WTC11 (cell line): Measurements from ENCODE around the gene HES5. TPM values are rescaled to one million over a fixed set of nuclear protein-coding genes. Genes with fewer than 3 reads are reported as not detected.

Experiments used
- ATAC-seq: fragments of 200-7000 bp; cut with Tn5 transposase; 2 replicates; pipeline ENCODE4 v1.10.0; 2021; ENCODE audit warnings: mild to moderate bottlenecking, moderate library complexity
- CTCF ChIA-PET: fragments of 300-600 bp; sonication (Branson Sonifier 250); formaldehyde crosslinking; loops from one replicate; lab custom pipeline; 2021; ENCODE audit warnings: antibody characterized with exemption; lab: Charles Lee
- POLR2A ChIA-PET: fragments of 350-600 bp; sonication (Branson Sonifier 250); formaldehyde crosslinking; loops from one replicate; lab custom pipeline; 2021; ENCODE audit warnings: antibody characterized with exemption; lab: Charles Lee
- DNase-seq: peaks from one replicate; pipeline ENCODE4 v3.0.0; 2021; ENCODE audit warnings: low spot score
- H3K27ac Mint-ChIP-seq: 2 replicates; pipeline ENCODE4 v1.8.0; 2021; ENCODE audit warnings: mixed read lengths
- H3K27me3 Mint-ChIP-seq: 2 replicates; pipeline ENCODE4 v1.8.0; 2021; ENCODE audit warnings: low read depth, mild to moderate bottlenecking, moderate library complexity, mixed read lengths
- H3K36me3 Mint-ChIP-seq: 2 replicates; pipeline ENCODE4 v1.8.0; 2021; ENCODE audit warnings: mixed read lengths
- H3K4me1 Mint-ChIP-seq: 2 replicates; pipeline ENCODE4 v1.8.0; 2022; ENCODE audit warnings: mixed read lengths
- H3K4me3 Mint-ChIP-seq: 2 replicates; pipeline ENCODE4 v1.8.0; 2021; ENCODE audit warnings: mild to moderate bottlenecking, moderate library complexity, mixed read lengths
- H3K9me3 Mint-ChIP-seq: 2 replicates; pipeline ENCODE4 v1.8.0; 2021; ENCODE audit warnings: mixed read lengths
- ESRRA ChIP-seq: sonication (generic); formaldehyde crosslinking; IDR thresholded peaks from 2 replicates; pipeline ENCODE4 v1.8.1; 2022; ENCODE audit warnings: mild to moderate bottlenecking, missing genetic modification reagents, borderline replicate concordance
- FOXK1 ChIP-seq: sonication (generic); formaldehyde crosslinking; IDR thresholded peaks from 2 replicates; pipeline ENCODE4 v1.8.0; 2022; ENCODE audit warnings: mild to moderate bottlenecking, moderate library complexity, missing genetic modification reagents
- GABPB1 ChIP-seq: sonication (generic); formaldehyde crosslinking; IDR thresholded peaks from 2 replicates; pipeline ENCODE4 v1.8.1; 2023; ENCODE audit warnings: mild to moderate bottlenecking, missing genetic modification reagents
- MAX ChIP-seq: sonication (generic); formaldehyde crosslinking; IDR thresholded peaks from 2 replicates; pipeline ENCODE4 v1.8.0; 2022; ENCODE audit warnings: mild to moderate bottlenecking, missing genetic modification reagents
- NFE2L1 ChIP-seq: sonication (generic); formaldehyde crosslinking; IDR thresholded peaks from 2 replicates; pipeline ENCODE4 v1.8.1; 2023; ENCODE audit warnings: missing genetic modification reagents
- RELA ChIP-seq: sonication (generic); formaldehyde crosslinking; IDR thresholded peaks from 2 replicates; pipeline ENCODE4 v1.8.1; 2022; ENCODE audit warnings: missing genetic modification reagents, mild to moderate bottlenecking, borderline replicate concordance
- SP1 ChIP-seq: sonication (generic); formaldehyde crosslinking; conservative IDR thresholded peaks from 2 replicates; pipeline ENCODE4 v1.8.1; 2022; ENCODE audit warnings: missing genetic modification reagents
- ZMAT4 ChIP-seq: fragments of 250-450 bp; sonication (Bioruptor Pico); IDR thresholded peaks from 2 replicates; pipeline ENCODE4 v1.9.0; 2021; ENCODE audit warnings: mild to moderate bottlenecking
- ZNF138 ChIP-seq: sonication (generic); formaldehyde crosslinking; conservative IDR thresholded peaks from 2 replicates; pipeline ENCODE4 v1.8.1; 2022; ENCODE audit warnings: mild to moderate bottlenecking, moderate library complexity, missing genetic modification reagents
- ZNF416 ChIP-seq: fragments of 250-450 bp; sonication (Bioruptor Pico); IDR thresholded peaks from 2 replicates; pipeline ENCODE4 v1.9.0; 2021; ENCODE audit warnings: mild to moderate bottlenecking, inconsistent platforms
- total RNA-seq: library from RNA; stranded (reverse); gene quantifications from 3 replicates; pipeline ENCODE4 v1.2.3, GENCODE V29; 2021
- TF ChIP-seq, protein P1 (sequence below): sonication (generic); formaldehyde crosslinking; IDR thresholded peaks from 2 replicates; pipeline ENCODE4 v1.8.0; 2022; ENCODE audit warnings: mild to moderate bottlenecking, missing genetic modification reagents
- TF ChIP-seq, protein P2 (sequence below): sonication (generic); formaldehyde crosslinking; IDR thresholded peaks from 2 replicates; pipeline ENCODE4 v1.8.1; 2023; ENCODE audit warnings: mild to moderate bottlenecking, missing genetic modification reagents, borderline replicate concordance
- TF ChIP-seq, protein P3 (sequence below): sonication (generic); formaldehyde crosslinking; conservative IDR thresholded peaks from 2 replicates; pipeline ENCODE4 v1.8.1; 2023; ENCODE audit warnings: mild to moderate bottlenecking, low read depth, missing genetic modification reagents, moderate library complexity
- TF ChIP-seq, protein P4 (sequence below): fragments of 250-450 bp; sonication (Bioruptor Pico); IDR thresholded peaks from 2 replicates; pipeline ENCODE4 v1.9.0; 2021; ENCODE audit warnings: mild to moderate bottlenecking
- TF ChIP-seq, protein P5 (sequence below): sonication (generic); formaldehyde crosslinking; IDR thresholded peaks from 2 replicates; pipeline ENCODE4 v1.8.1; 2023; ENCODE audit warnings: mild to moderate bottlenecking, moderate library complexity, missing genetic modification reagents
- TF ChIP-seq, protein P6 (sequence below): sonication (generic); formaldehyde crosslinking; IDR thresholded peaks from 2 replicates; pipeline ENCODE4 v1.8.0; 2023; ENCODE audit warnings: mild to moderate bottlenecking, missing genetic modification reagents

The HES5 gene
- total RNA-seq, 1 experiment from 2014 or later = not detected

- TF ChIP-seq, protein P1, sequence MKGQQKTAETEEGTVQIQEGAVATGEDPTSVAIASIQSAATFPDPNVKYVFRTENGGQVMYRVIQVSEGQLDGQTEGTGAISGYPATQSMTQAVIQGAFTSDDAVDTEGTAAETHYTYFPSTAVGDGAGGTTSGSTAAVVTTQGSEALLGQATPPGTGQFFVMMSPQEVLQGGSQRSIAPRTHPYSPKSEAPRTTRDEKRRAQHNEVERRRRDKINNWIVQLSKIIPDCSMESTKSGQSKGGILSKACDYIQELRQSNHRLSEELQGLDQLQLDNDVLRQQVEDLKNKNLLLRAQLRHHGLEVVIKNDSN = 0 out of 2 replicates have a peak, but pooled peaks have one; percentile 17
- peak; percentile 59; the same call in 1 of the 2 replicates for TF ChIP-seq NFE2L1 (CRISPR knock-in tag)
- TF ChIP-seq, protein P2, sequence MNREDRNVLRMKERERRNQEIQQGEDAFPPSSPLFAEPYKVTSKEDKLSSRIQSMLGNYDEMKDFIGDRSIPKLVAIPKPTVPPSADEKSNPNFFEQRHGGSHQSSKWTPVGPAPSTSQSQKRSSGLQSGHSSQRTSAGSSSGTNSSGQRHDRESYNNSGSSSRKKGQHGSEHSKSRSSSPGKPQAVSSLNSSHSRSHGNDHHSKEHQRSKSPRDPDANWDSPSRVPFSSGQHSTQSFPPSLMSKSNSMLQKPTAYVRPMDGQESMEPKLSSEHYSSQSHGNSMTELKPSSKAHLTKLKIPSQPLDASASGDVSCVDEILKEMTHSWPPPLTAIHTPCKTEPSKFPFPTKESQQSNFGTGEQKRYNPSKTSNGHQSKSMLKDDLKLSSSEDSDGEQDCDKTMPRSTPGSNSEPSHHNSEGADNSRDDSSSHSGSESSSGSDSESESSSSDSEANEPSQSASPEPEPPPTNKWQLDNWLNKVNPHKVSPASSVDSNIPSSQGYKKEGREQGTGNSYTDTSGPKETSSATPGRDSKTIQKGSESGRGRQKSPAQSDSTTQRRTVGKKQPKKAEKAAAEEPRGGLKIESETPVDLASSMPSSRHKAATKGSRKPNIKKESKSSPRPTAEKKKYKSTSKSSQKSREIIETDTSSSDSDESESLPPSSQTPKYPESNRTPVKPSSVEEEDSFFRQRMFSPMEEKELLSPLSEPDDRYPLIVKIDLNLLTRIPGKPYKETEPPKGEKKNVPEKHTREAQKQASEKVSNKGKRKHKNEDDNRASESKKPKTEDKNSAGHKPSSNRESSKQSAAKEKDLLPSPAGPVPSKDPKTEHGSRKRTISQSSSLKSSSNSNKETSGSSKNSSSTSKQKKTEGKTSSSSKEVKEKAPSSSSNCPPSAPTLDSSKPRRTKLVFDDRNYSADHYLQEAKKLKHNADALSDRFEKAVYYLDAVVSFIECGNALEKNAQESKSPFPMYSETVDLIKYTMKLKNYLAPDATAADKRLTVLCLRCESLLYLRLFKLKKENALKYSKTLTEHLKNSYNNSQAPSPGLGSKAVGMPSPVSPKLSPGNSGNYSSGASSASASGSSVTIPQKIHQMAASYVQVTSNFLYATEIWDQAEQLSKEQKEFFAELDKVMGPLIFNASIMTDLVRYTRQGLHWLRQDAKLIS (CRISPR knock-in tag) = no peak
Observed at GRCh38 chr1:2547210-2548067, 17.4 kb upstream of the HES5 start (continued).

DNA sequence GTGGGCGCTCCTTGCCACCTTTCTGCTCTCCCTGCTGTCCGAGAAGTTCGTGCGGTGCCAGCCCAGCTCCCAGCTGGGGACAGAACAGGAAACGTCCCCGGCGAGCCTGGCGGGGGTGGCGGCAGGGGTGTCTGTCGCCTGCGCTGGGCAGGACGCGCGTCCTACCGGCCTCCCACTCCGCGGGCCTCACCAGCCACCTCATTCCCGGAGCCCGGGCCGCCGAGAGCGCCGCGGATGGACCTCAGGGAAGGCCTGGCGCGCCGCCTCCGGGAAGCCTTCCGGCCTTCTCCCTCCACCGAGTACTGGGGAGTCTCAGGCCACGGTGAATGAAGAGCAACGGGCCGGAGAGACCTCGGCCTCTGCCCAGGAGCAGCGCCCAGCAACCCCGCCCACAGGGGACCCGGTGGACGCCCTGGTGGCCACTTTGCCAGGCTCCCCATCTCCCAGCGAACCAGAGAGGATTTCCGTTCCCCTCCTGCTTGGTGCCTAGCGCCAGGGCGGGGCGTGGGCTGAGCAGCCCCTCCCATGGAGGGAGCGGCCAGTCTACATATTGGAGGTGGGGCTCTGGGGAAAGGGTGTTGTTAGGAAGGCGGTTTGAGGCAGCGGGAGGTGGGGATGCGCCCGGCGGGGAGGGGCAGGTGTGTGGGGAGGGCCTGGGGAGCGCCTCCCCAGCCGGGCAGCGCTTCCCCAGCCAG, 16.6 kb upstream of the HES5 start:
- H3K36me3 Mint-ChIP-seq = no peaks in the 10 kb centered on the region
- H3K27ac Mint-ChIP-seq = peak overlapping the region; percentile 36; the same call in 1 of the 2 replicates
- ATAC-seq (peak; percentile 60), DNase-seq (peak; percentile 83)
- no peaks in the 10 kb centered on the region for H3K9me3 Mint-ChIP-seq
- POLR2A ChIA-PET = interaction anchor here (1.2 to 1.6 kb wide), 4 partner anchors 20 to 39 kb away, joined by 4 to 6 read pairs (median 5); partner anchors contain the start of gene PANK4
- H3K4me1 Mint-ChIP-seq = peaks cover 5% of the 10 kb centered on the region; the same call in 1 of the 2 replicates
- CTCF ChIA-PET = interaction anchor here (0.6 to 3.7 kb wide), 31 partner anchors 9 to 944 kb away, joined by 3 to 61 read pairs (median 5); partner anchors contain the start of genes FAAP20, PANK4, PEX10 and PRXL2B
- peak overlapping the region; percentile 72 for H3K4me3 Mint-ChIP-seq
- peaks cover 6% of the 10 kb centered on the region for H3K27me3 Mint-ChIP-seq
- TF ChIP-seq GABPB1 (CRISPR knock-in tag) = no peak
- TF ChIP-seq FOXK1 = peak; percentile 53
- TF ChIP-seq, protein P3, sequence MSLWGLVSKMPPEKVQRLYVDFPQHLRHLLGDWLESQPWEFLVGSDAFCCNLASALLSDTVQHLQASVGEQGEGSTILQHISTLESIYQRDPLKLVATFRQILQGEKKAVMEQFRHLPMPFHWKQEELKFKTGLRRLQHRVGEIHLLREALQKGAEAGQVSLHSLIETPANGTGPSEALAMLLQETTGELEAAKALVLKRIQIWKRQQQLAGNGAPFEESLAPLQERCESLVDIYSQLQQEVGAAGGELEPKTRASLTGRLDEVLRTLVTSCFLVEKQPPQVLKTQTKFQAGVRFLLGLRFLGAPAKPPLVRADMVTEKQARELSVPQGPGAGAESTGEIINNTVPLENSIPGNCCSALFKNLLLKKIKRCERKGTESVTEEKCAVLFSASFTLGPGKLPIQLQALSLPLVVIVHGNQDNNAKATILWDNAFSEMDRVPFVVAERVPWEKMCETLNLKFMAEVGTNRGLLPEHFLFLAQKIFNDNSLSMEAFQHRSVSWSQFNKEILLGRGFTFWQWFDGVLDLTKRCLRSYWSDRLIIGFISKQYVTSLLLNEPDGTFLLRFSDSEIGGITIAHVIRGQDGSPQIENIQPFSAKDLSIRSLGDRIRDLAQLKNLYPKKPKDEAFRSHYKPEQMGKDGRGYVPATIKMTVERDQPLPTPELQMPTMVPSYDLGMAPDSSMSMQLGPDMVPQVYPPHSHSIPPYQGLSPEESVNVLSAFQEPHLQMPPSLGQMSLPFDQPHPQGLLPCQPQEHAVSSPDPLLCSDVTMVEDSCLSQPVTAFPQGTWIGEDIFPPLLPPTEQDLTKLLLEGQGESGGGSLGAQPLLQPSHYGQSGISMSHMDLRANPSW = no peak
- TF ChIP-seq, protein P4, sequence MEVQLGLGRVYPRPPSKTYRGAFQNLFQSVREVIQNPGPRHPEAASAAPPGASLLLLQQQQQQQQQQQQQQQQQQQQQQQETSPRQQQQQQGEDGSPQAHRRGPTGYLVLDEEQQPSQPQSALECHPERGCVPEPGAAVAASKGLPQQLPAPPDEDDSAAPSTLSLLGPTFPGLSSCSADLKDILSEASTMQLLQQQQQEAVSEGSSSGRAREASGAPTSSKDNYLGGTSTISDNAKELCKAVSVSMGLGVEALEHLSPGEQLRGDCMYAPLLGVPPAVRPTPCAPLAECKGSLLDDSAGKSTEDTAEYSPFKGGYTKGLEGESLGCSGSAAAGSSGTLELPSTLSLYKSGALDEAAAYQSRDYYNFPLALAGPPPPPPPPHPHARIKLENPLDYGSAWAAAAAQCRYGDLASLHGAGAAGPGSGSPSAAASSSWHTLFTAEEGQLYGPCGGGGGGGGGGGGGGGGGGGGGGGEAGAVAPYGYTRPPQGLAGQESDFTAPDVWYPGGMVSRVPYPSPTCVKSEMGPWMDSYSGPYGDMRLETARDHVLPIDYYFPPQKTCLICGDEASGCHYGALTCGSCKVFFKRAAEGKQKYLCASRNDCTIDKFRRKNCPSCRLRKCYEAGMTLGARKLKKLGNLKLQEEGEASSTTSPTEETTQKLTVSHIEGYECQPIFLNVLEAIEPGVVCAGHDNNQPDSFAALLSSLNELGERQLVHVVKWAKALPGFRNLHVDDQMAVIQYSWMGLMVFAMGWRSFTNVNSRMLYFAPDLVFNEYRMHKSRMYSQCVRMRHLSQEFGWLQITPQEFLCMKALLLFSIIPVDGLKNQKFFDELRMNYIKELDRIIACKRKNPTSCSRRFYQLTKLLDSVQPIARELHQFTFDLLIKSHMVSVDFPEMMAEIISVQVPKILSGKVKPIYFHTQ (CRISPR knock-in tag) = no peak
- TF ChIP-seq, protein P5, sequence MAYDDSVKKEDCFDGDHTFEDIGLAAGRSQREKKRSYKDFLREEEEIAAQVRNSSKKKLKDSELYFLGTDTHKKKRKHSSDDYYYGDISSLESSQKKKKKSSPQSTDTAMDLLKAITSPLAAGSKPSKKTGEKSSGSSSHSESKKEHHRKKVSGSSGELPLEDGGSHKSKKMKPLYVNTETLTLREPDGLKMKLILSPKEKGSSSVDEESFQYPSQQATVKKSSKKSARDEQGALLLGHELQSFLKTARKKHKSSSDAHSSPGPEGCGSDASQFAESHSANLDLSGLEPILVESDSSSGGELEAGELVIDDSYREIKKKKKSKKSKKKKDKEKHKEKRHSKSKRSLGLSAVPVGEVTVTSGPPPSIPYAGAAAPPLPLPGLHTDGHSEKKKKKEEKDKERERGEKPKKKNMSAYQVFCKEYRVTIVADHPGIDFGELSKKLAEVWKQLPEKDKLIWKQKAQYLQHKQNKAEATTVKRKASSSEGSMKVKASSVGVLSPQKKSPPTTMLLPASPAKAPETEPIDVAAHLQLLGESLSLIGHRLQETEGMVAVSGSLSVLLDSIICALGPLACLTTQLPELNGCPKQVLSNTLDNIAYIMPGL = peak; percentile 50; the same call in 1 of the 2 replicates
- 0 out of 2 replicates have a peak, but pooled peaks have one; percentile 25 for TF ChIP-seq ESRRA
- 0 out of 2 replicates have a peak, but pooled peaks have one; percentile 24 for TF ChIP-seq ZNF416 (CRISPR knock-in tag)
- TF ChIP-seq ZNF138 = no peak
- no peak for TF ChIP-seq ZMAT4 (CRISPR knock-in tag)
- TF ChIP-seq SP1 = peak; percentile 70; the same call in 1 of the 2 replicates
- 0 out of 2 replicates have a peak, but pooled peaks have one; percentile 9 for TF ChIP-seq MAX (CRISPR knock-in tag)
- TF ChIP-seq, protein P6, sequence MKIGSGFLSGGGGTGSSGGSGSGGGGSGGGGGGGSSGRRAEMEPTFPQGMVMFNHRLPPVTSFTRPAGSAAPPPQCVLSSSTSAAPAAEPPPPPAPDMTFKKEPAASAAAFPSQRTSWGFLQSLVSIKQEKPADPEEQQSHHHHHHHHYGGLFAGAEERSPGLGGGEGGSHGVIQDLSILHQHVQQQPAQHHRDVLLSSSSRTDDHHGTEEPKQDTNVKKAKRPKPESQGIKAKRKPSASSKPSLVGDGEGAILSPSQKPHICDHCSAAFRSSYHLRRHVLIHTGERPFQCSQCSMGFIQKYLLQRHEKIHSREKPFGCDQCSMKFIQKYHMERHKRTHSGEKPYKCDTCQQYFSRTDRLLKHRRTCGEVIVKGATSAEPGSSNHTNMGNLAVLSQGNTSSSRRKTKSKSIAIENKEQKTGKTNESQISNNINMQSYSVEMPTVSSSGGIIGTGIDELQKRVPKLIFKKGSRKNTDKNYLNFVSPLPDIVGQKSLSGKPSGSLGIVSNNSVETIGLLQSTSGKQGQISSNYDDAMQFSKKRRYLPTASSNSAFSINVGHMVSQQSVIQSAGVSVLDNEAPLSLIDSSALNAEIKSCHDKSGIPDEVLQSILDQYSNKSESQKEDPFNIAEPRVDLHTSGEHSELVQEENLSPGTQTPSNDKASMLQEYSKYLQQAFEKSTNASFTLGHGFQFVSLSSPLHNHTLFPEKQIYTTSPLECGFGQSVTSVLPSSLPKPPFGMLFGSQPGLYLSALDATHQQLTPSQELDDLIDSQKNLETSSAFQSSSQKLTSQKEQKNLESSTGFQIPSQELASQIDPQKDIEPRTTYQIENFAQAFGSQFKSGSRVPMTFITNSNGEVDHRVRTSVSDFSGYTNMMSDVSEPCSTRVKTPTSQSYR (CRISPR knock-in tag) = no peak
- TF ChIP-seq RELA (CRISPR knock-in tag) = 0 out of 2 replicates have a peak, but pooled peaks have one; percentile 5
